22Rv1 (cell line): ENCODE results near the gene ADIPOR2.

ENCODE experiments used
- H3K27ac ChIP-seq: fragments of 450-650 bp; 2 replicates; pipeline ENCODE4 v1.5.1; 2017
- CTCF ChIP-seq: fragments of 450-650 bp; IDR thresholded peaks from 2 replicates; pipeline ENCODE4 v1.5.1; 2017; ENCODE audit warnings: mild to moderate bottlenecking
- ZFX ChIP-seq: fragments of 450-650 bp; IDR thresholded peaks from 2 replicates; pipeline ENCODE4 v1.6.1; 2017; ENCODE audit warnings: antibody characterized with exemption, borderline replicate concordance

The ADIPOR2 gene

GRCh38 chr12:1690578-1691122 is at the start of gene ADIPOR2:
ADIPOR2 (plus strand) TSS chr12:1691070; CDS start chr12:1754344, 63,274 bp downstream.
- TF ChIP-seq CTCF = no peak
- no peak for TF ChIP-seq ZFX
- H3K27ac ChIP-seq = peak within 1 kb of the TSS; percentile 80

- H3K27ac ChIP-seq = no peak overlapping the region
- TF ChIP-seq ZFX (no peak), CTCF (no peak)
Observed at GRCh38 chr12:1642513-1642912, 48.4 kb upstream of the ADIPOR2 start.

- H3K27ac ChIP-seq = no peak overlapping the region
- TF ChIP-seq ZFX = no peak
- no peak for TF ChIP-seq CTCF
Observed at GRCh38 chr12:1643043-1643442, 47.8 kb upstream of the ADIPOR2 start.

- no peak for TF ChIP-seq ZFX
- no peak for TF ChIP-seq CTCF
- H3K27ac ChIP-seq = no peak overlapping the region
Observed at GRCh38 chr12:1643905-1644533, 46.9 kb upstream of the ADIPOR2 start.

GRCh38 chr12:1644534-1645438 is 46.1 kb upstream of the ADIPOR2 start:
- no peak overlapping the region for H3K27ac ChIP-seq
- TF ChIP-seq ZFX = no peak
- no peak for TF ChIP-seq CTCF

GRCh38 chr12:1645819-1646218 is 45.1 kb upstream of the ADIPOR2 start:
- H3K27ac ChIP-seq = no peak overlapping the region
- no peak for TF ChIP-seq ZFX
- TF ChIP-seq CTCF = no peak
